ENCODE measurements around the gene FHOD3. TPM values are rescaled to one million over a fixed set of nuclear protein-coding genes. Genes with fewer than 3 reads are reported as not detected.

Gene FHOD3
- total and polyA plus RNA-seq, 2 of the 8 experiments (the other 6 are each of a cell fraction or from before 2014, with no cell fraction given): 9.7 to 10.5 TPM

GRCh38 chr18:36301884-36302283, 4.4 kb downstream of the FHOD3 start (continued):
- TF ChIP-seq SAP30 (IDR thresholded peaks at IDR 0.05; ENCODE audit: insufficient read depth, insufficient replicate concordance, low read length): no peak
